HG02970 (cell line): Measurements from ENCODE around the gene ERBB2.
"Not testable (repeated sequence)": the region's sequence is repeated elsewhere in the genome, so short reads cannot be mapped to it uniquely, and the experiment has no call there.

Experiments used
- ATAC-seq: cut with Tn5 transposase; IDR thresholded peaks from one replicate; pipeline ENCODE4 v1.9.1; 2021; ENCODE audit warnings: mild to moderate bottlenecking, moderate library complexity, moderate number of reproducible peaks; ENCODE audit not compliant: unreplicated experiment, low FRiP score

The ERBB2 gene

DNA sequence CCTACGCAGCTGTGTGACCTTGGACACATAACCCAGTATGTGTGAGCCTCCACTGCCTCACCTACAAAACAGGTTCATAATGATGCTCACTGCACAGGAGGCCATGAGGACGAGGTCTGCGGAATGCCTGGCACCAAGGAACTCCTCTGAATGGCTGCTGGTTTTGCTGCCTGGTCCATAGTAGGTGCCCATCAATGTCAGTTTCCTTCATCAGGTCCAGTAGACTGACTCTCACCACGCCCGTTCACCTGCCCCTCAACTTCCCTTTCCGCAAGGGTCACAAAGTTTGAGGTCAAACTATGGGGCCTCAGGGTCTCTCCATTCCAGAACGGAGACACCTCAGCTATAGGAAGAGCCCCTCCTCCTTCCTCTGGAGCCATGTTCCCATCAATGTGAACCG lies 22.8 kb upstream of the ERBB2 start:
- no peak for ATAC-seq

DNA sequence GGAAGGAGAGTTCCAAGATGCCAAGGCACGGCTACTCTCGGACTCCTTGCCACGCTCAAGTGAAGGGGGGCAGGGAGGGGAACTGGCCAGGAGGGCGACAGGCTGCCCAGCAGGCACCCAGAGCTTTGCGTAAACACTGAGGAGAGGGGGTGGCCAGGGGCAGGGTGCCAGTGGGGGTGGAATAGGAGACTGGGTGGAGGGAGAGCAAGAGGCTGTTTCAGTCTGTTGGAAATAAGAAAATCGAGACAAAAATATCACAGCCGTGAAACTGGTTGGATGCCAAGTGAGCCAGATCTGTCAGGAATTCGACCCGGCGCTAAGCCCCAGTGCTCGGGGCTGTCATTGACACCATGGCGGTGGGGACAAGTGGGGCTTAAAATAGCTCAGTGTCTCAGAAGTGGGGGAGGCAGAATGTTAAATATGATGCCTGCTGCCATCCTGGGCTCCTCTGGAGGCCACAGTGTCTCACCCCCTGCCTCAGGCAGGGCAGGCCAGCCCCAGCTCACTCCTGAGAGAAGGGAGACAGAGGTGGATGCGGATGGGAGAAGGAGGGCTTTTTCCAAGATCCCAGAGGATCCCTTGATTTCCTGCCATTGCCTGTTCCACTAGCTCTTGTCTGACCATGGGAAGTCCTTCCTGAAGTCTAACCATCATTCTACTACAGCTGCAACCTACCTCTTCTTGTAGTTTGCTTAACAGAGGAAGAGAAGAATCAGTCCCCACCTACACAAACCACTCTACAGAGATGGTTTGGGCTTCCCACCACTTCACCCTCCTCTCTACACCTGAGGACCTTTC lies 22.1 kb upstream of the ERBB2 start:
- no peak for ATAC-seq

DNA sequence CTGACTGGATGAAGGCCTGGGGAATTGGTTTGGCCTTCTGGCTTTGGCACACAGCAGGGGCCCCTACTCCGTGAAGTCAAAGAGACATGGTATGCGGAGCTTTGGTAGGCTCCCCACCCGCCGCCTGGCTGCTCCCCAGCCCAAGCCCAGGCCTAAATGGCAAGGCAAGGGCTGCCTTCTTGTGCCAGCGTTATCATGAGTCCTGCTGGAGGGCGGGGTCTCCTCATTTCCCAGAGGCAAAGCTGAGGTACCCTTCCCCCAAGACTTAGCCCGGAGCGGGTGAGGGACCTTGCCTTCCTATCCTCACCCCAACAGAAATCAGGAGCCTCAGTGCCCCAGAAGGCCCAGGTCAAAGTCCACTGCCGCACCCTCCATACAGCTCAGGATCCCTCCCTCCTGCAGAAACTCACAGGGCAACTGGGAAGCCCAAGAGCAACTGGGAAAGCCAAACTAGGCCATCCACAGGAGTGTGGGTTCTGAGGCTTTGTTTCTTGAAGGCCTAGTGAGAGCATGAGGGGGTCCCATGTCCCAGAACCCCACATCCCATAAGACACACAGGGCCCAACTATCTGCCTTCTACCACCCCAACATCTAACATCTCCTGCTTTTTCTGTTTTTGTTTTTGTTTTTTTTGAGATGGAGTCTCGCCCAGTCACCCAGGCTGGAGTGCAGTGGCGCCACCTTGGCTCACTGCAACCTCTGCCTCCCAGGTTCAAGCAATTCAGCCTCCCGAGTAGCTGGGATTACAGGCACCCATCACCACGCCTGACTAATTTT lies 21.3 kb upstream of the ERBB2 start:
- ATAC-seq: no peak

DNA sequence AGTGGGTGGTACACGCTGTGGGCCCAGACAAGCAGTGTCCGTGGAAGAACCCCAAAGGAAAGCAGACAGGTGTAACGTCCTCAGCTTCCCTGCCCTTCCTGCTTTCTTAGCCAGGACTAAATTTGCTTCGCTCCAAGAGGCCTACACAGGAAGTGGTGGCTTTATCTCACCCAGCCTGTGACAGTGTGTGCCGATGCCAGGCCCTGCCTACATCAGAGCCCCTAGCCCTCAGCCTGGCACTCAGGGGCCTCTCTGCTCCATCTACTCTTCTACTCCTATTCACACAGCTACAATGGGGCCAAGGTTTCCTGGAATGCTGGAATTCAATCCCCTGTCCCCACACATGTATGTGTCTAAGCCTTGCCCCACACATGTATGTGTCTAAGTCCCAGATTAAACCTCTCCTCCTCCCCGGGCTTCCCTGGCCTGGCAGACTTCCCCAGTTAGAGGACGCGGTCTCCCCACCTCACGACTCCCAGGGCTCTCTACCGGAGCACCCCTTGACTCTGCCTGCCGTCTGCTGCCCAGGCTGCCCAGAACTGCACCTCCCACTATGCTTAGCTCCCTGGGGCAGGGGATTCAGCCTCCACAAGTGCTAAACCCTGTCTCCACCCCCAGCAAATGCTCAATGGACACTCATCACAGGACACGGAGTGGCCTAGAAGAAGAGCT lies 20.2 kb upstream of the ERBB2 start:
- no peak for ATAC-seq

DNA sequence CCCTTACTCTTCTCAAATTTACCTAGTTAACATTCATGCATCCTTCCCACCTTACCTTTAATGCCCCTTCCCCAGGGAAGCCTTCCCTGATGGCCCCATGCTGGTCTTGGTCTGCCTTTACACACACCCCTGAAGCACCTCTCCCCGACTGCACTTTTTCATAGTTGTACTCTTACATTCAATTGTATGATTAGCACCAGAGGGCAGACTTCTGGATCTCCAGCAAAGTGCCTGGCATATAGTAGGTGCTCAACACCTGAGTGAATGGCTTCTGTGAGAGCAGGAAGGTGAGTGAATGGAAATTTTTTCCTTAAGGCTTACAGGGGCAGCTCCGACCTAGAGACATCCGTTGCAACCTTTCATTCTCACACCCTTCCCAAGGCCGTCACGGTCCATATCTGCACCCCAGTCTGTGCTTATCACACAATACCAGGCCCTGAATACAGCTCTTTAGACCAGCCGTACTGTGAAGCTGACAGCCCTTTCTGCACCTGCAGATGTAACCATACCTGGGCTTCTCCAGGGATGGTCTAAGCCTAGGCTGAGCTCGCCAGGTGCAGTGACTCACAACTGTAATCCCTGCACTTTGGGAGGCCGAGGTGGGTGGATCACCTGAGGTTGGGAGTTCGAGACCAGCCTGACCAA lies 16.4 kb upstream of the ERBB2 start:
- no peak for ATAC-seq

DNA sequence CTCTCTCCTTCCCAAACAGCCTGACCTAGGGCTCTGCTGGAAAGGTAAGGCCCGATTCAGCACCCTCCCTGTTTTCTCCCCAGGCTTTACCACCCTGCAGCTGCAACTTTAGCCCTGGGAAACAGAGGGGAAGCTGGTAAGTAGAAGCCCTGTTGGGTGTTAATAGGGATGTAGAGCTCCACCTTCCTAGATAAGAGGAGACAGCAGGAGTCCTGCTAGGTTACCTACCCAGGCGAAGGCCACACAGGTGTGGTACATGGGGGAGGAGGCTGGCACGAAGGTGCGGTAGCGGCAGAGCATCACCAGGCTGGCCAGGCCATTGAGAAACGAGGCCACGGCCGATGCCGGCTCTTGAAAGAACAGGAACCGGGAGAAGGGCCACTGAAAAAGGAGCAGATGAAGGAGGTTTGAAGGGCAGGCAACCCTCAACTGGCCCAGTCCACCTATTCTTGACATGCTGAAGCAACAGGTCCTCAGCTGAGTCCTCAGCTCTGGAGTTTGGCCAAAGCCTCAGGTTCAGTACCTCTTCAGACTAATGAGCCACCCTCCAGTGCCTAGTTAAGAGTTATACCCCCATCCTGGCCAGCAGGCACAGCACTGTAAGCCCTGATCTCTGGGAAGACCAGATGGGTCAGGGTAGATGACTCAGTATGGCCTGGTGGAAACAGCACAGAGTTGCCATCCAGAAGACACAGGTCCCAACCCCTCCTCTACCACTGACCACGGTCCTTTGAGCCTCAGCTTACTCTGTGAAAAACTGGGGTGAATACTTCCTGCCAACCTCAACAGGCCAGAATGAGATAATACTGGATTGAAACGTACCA lies 15.3 kb upstream of the ERBB2 start:
- no peak for ATAC-seq

DNA sequence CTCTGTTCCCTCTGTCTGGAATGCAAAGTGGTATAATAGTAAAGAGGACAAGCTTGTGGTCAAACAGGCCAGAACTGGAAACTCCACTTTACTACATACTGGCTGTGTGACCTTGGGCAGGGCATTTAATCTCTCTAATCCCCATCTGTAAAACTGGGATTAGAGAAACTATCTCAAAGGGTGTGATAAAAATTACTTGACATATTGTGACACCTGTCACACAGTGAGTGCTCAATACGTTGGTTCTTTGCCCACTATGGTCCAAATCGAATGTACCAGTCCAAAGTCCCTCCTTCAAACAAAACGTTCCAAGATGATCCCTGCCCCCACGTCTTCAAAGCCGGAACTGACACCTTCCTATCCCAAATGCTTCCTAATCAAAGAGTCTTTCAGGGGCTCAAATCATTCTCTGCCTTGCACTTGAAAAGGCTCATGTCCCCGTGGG lies 12.7 kb upstream of the ERBB2 start:
- ATAC-seq: no peak

DNA sequence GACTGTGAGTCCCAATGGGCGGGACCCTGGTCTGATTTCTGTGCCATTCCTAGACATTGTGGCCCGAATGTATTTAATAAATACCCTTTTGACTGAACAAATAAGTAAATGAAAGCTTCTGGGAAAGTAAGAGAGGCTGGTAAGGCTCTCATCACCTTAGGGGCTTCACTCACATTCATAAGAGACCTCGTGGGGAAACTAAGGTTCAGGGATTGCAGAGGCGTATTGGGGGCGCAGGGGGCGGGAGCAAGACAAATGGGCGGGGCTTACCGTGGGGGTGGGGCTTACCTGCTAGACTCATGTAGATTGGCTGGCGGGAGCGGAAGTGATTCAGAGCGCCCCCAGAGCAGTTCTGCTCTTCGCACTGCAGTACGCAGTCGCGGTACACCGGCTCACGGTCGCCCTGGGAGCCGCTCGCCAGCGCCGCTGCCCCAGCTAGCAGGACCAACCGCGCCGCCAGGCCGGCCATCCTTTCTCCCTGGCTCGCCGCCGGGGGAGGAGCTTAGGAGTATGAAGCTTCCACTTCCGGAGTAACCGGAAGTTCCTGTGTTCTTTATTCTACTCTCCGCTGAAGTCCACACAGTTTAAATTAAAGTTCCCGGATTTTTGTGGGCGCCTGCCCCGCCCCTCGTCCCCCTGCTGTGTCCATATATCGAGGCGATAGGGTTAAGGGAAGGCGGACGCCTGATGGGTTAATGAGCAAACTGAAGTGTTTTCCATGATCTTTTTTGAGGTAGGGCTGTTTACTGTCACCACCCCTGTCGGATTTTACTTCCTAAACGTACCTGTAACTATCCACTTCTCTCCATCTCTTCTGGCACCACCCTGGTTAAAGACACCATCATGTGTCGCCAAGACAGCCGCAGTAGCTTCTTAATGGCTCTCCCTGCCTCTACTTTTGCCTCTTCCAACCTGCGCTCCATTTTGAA lies 12.1 kb upstream of the ERBB2 start, which contains the start of gene PGAP3:
Gene PGAP3, minus strand, starts transcription at position 512 of the 929 bp plus-strand sequence. Its CDS starts 43 bp downstream, at position 469.
- ATAC-seq: peak; percentile 84

DNA sequence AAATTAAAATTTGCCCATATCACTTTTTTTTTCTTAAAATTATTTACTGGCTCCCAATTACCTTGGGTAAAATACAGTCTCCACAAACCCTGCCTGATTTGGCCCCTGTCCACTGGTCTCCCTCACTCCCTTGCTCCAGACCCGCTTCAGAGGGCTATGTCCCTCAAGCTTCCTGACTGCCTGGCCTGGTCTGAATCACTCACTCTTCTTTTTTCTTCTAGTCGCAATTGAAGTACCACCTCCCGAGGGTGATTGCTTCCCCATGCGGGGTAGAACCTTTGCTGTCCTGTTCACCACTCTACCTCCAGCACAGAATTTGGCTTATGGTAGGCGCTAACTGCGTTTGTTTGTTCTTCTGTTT lies 11.4 kb upstream of the ERBB2 start:
- no peak for ATAC-seq

DNA sequence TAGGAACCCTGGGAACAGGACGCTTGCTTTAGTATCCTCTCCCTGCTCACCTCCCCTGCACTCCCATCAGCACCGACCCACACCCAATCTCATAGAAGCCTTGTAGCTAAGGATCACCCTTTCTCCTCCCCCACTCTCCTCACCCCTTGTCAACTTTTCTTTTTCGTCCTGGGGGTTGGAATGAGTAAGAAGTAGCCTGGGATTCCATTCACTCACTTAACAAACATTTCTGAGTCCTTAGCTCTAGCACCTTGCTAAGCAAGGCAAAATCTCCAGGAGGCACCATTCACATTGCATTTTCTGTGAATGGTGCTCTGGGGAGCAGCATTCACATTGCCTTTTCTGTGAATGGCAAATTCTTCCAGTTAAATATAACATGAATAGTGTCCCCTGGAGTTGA lies 10.9 kb upstream of the ERBB2 start:
- no peak for ATAC-seq

DNA sequence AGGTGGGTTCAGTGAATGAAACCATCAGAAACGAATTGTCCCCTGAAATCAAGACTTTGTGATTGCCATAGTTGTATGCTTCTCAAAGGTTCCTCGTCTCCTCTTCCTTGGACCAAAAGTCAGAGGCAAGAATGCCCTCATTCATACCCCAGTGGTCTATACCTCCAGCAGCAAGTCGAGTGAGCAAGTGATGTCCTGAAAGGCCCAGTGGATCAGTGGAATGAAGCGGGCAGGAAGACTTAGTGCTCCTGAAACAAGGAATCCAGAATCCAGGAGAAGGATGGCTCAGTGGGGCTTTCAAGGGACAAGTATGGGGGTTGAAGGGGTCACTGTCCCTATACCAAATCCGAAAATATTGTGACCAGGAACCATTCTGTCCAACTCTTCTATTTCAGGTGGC lies 5.3 kb upstream of the ERBB2 start:
- no peak for ATAC-seq

DNA sequence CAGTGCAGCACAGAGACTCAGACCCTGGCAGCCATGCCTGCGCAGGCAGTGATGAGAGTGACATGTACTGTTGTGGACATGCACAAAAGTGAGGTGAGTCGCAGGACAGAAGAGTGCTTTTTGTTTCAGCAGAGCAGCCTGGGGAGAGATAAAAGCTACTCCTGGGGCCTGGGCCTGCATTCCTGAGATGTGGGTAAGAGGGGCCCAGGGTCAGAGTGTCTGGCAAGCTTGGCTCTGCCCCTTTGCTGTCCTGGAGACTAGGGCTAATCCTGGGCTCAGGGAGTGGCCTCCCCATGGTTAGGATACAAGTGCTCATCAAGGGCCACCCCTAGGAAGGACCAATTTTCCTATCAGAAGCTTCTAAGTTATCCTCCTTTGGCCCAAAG lies 4.8 kb upstream of the ERBB2 start:
- ATAC-seq: no peak

DNA sequence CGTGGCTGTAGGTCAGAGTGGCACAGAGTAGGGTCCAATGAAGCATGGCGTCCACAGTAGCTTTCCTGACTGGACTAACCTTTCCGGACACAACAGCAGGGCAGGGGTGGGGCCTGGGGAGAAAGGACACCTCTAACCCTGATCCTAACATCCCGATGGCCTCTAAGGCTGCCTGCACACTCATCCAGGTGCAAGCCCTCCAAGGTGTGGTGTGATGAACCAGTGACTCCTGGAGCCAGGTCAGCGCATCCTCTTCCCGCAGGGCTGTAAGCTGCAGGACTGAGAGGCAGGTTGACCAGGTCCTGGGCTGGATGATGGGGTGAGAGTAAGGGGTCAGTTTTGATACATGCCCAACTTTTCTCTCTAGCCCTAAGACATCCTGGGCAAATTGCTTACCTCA lies 3.1 kb upstream of the ERBB2 start:
- no peak for ATAC-seq

DNA sequence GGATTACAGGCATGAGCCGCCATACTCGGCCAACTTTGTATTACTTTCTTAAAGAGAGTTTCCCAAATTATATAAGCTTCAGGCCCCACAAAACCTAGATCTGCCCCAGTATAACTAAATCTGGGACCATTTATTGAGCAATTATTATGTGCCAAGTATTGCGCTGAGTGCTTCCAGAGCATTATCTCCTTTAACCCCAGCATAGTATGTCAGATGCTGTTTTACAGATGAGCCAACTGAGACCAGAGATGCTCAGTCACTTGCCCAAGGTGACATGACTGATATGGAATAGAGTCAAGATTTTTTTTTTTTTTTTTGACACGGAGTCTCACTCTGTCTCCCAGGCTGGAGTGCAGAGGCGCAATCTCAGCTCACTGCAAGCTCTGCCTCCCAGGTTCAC lies 1.9 kb upstream of the ERBB2 start:
- ATAC-seq: no peak

DNA sequence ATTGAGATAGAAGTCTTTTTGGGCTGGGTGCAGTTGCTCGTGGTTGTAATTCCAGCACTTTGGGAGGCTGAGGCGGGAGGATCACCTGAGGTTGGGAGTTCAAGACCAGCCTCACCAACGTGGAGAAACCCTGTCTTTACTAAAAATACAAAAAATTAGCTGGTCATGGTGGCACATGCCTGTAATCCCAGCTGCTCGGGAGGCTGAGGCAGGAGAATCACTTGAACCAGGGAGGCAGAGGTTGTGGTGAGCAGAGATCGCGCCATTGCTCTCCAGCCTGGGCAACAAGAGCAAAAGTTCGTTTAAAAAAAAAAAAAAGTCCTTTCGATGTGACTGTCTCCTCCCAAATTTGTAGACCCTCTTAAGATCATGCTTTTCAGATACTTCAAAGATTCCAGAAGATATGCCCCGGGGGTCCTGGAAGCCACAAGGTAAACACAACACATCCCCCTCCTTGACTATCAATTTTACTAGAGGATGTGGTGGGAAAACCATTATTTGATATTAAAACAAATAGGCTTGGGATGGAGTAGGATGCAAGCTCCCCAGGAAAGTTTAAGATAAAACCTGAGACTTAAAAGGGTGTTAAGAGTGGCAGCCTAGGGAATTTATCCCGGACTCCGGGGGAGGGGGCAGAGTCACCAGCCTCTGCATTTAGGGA lies 577 bp upstream of the ERBB2 start:
- not testable (repeated sequence) for ATAC-seq

DNA sequence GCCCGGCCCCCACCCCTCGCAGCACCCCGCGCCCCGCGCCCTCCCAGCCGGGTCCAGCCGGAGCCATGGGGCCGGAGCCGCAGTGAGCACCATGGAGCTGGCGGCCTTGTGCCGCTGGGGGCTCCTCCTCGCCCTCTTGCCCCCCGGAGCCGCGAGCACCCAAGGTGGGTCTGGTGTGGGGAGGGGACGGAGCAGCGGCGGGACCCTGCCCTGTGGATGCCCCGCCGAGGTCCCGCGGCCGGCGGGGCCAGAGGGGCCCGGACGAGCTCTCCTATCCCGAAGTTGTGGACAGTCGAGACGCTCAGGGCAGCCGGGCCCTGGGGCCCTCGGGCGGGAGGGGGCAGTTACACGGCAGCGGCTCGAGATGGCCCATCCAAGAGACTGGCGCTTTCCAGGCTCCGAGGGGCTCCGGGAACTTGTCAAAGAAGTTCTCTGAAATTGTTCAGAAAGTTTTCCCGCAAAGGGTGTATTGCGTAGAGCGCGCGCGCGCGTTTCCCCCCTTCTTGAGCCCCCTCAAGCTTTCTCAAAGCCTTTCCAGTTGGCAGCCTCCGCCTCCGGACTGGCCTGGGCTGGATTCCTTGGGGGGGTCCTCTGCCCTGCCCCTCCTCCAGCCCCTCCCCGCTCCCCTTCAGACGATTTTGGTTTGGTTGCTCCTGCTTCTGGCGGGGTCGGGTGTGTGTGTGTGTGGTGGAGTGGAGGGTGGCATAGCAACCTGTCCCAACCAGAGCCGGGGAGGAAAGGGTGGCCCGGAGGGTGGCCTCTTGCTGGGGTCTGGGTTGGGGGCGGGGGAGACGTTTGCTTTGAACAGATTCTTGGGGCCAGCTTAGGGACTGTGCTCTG lies 504 bp downstream of the ERBB2 start:
- ATAC-seq: no peak

DNA sequence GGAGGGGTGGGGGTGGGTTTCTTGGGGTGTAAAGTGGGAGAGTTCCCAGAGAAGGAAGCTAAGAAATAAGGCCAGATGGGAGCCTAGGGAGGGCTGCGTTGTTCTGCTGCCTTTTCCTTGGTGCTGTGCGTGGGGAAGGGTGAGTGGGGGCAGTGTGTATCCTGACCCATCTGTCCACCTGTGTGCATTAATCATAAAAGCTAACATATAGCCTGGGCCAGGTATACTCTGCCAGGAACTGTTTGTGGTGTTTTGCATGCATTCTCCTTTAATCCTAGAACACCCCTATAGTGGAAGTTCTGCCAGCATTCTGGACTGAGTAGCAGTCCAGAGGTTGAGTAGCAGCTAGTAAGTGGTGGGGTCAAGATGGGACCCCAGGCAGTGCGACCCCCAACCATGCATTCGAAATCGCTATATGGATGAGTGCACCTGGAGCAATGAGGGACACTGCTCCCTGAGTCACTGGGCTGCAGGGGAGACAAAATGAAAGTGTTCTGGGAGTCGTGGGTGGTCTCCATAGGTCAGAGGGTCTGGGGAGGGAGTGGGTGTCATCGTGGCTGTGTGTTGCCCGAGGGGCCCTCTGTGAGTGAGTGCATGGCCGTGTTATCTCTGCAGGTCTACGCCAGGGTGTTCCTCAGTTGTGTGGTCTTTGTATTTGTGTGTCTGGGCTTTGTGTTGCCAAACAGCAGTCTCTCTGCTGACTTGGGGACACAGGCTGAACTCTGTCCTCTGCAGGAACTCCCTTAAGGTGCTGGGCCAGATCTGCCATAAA lies 1.3 kb downstream of the ERBB2 start:
- no peak for ATAC-seq
